Liver (tissue), 3 donors: ENCODE measurements around the gene CADPS.

Source experiments
- CTCF ChIP-seq: fragments of 150-350 bp; IDR thresholded peaks from 2 replicates; pipeline ENCODE4 v1.5.1; 2017; ENCODE audit warnings: improper control_type of control experiment, low read depth, low read length; ENCODE audit not compliant: missing input control
- EGR1 ChIP-seq, 2 donors: IDR thresholded peaks; 2 replicates each; pipeline ENCODE4 v1.6.1; 2016 to 2018; ENCODE audit warnings: antibody characterized with exemption in 2 of 2, low read depth in 2 of 2
- FOXA1 ChIP-seq: IDR thresholded peaks from 2 replicates; pipeline ENCODE4 v1.6.1; 2016; ENCODE audit warnings: antibody characterized with exemption
- GABPA ChIP-seq, 2 donors: IDR thresholded peaks in 1 of 2; conservative IDR thresholded peaks in 1 of 2; 2 replicates each; pipeline ENCODE4 v1.6.1; 2016; ENCODE audit warnings: antibody characterized with exemption in 2 of 2, mild to moderate bottlenecking in 1 of 2, moderate library complexity in 1 of 2
- MAX ChIP-seq: IDR thresholded peaks from 2 replicates; pipeline ENCODE4 v1.6.1; 2016; ENCODE audit warnings: antibody characterized with exemption
- NR2F2 ChIP-seq: IDR thresholded peaks from 2 replicates; pipeline ENCODE4 v1.6.1; 2016; ENCODE audit warnings: antibody characterized with exemption
- RAD21 ChIP-seq, 2 donors: IDR thresholded peaks; 2 replicates each; pipeline ENCODE4 v1.6.1; 2016; ENCODE audit warnings: antibody characterized with exemption in 2 of 2, mild to moderate bottlenecking in 2 of 2
- RXRA ChIP-seq, 2 donors: IDR thresholded peaks; 2 replicates each; pipeline ENCODE4 v1.6.1; 2017 to 2018; ENCODE audit warnings: antibody characterized with exemption in 2 of 2, mild to moderate bottlenecking in 1 of 2
- SP1 ChIP-seq: IDR thresholded peaks from 2 replicates; pipeline ENCODE4 v1.6.1; 2018; ENCODE audit warnings: antibody characterized with exemption, mild to moderate bottlenecking
- TAF1 ChIP-seq: conservative IDR thresholded peaks from 2 replicates; pipeline ENCODE4 v1.6.1; 2016; ENCODE audit warnings: antibody characterized with exemption, mild to moderate bottlenecking
- YY1 ChIP-seq: IDR thresholded peaks from 2 replicates; pipeline ENCODE4 v1.6.1; 2016; ENCODE audit warnings: antibody characterized with exemption, mild to moderate bottlenecking
- ZBTB33 ChIP-seq: IDR thresholded peaks from 2 replicates; pipeline ENCODE4 v1.6.1; 2016; ENCODE audit warnings: antibody characterized with exemption
- TF ChIP-seq, protein P1 (sequence below): IDR thresholded peaks from 2 replicates; pipeline ENCODE4 v1.6.1; 2016; ENCODE audit warnings: antibody characterized with exemption
- TF ChIP-seq, protein P2 (sequence below): IDR thresholded peaks from 2 replicates; pipeline ENCODE4 v1.6.1; 2016; ENCODE audit warnings: antibody characterized with exemption, mild to moderate bottlenecking
- donor health status: healthy.
- donor health status: healthy.

DNA sequence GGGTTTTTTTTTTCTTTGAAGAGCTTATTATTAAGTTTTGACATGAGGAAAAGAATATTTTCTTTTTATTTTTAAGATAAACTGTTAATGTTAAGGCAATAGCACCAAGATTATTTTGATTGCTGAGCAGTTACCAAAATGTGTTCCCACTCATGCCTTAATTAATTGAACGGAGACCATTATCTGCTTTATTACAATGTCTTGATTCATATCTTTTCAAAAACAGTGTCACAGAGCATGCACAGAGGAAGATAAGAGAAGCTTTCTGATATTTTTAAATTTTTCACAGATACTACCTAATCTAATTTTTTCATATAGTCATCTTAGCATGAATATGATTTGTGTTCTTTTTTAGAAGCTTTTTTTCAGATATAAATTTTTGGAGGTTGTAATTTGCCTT is 395.2 kb downstream of the CADPS start:
- TF ChIP-seq ZBTB33 = no peak
- TF ChIP-seq CTCF = no peak
- TF ChIP-seq MAX = no peak
- TF ChIP-seq, protein P1, sequence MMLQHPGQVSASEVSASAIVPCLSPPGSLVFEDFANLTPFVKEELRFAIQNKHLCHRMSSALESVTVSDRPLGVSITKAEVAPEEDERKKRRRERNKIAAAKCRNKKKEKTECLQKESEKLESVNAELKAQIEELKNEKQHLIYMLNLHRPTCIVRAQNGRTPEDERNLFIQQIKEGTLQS = no peak
- TF ChIP-seq TAF1 = no peak
- no peak for TF ChIP-seq RAD21 (IDR thresholded peaks at IDR 0.05)
- no peak for TF ChIP-seq YY1
- TF ChIP-seq, protein P2, sequence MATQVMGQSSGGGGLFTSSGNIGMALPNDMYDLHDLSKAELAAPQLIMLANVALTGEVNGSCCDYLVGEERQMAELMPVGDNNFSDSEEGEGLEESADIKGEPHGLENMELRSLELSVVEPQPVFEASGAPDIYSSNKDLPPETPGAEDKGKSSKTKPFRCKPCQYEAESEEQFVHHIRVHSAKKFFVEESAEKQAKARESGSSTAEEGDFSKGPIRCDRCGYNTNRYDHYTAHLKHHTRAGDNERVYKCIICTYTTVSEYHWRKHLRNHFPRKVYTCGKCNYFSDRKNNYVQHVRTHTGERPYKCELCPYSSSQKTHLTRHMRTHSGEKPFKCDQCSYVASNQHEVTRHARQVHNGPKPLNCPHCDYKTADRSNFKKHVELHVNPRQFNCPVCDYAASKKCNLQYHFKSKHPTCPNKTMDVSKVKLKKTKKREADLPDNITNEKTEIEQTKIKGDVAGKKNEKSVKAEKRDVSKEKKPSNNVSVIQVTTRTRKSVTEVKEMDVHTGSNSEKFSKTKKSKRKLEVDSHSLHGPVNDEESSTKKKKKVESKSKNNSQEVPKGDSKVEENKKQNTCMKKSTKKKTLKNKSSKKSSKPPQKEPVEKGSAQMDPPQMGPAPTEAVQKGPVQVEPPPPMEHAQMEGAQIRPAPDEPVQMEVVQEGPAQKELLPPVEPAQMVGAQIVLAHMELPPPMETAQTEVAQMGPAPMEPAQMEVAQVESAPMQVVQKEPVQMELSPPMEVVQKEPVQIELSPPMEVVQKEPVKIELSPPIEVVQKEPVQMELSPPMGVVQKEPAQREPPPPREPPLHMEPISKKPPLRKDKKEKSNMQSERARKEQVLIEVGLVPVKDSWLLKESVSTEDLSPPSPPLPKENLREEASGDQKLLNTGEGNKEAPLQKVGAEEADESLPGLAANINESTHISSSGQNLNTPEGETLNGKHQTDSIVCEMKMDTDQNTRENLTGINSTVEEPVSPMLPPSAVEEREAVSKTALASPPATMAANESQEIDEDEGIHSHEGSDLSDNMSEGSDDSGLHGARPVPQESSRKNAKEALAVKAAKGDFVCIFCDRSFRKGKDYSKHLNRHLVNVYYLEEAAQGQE = no peak
- TF ChIP-seq SP1 = no peak
- TF ChIP-seq NR2F2 = no peak
- no peak for TF ChIP-seq EGR1 (IDR thresholded peaks at IDR 0.05; ENCODE audit: low read depth in 2 of 2)
- no peak for TF ChIP-seq GABPA (IDR thresholded peaks at IDR 0.05 in 1 of 2, conservative IDR thresholded peaks at IDR 0.05 in 1 of 2)
- no peak for TF ChIP-seq RXRA (IDR thresholded peaks at IDR 0.05)
- no peak for TF ChIP-seq FOXA1
